DOHH2 (cell line): ENCODE results near the gene APELA.

ENCODE experiments used
- CTCF ChIP-seq: fragments of 200-600 bp; sonication (generic); IDR thresholded peaks from one replicate; pipeline ENCODE4 v1.5.1; 2014; ENCODE audit warnings: antibody characterized with exemption, mild to moderate bottlenecking, low read depth, low read length; ENCODE audit not compliant: poor library complexity, severe bottlenecking
- EZH2phosphoT487 ChIP-seq: fragments of 200-600 bp; sonication (generic); IDR thresholded peaks from 2 replicates; pipeline ENCODE4 v1.6.1; 2017; ENCODE audit warnings: borderline replicate concordance, mild to moderate bottlenecking, antibody characterized with exemption, low read length, moderate library complexity, mixed read lengths

- TF ChIP-seq CTCF (no peak), EZH2phosphoT487 (no peak)
Measured at GRCh38 chr4:164871673-164872072, 5.3 kb upstream of the APELA start.
